Measurements from ENCODE around the gene HSBP1L1.

The HSBP1L1 gene

GRCh38 chr18:79972720-79973119 lies 8.3 kb downstream of the HSBP1L1 start:
- no peak for DNase-seq
- Mint-ChIP-seq H3K27me3 (no peaks in the 10 kb centered on the region), H3K4me3 (no peak overlapping the region), H3K27ac (no peak overlapping the region), H3K9me3 (no peaks in the 10 kb centered on the region), H3K4me1 (ENCODE audit: low read depth) (peaks cover 7% of the 10 kb centered on the region), H3K36me3 (ENCODE audit: low read depth) (peaks cover 87% of the 10 kb centered on the region)

- no peak overlapping the region for H3K4me3 Mint-ChIP-seq
- no peak for DNase-seq
- H3K27me3 Mint-ChIP-seq = no peaks in the 10 kb centered on the region
- peaks cover 87% of the 10 kb centered on the region for H3K36me3 Mint-ChIP-seq (ENCODE audit: low read depth)
- H3K4me1 Mint-ChIP-seq (ENCODE audit: low read depth) = peaks cover 12% of the 10 kb centered on the region
- no peak overlapping the region for H3K27ac Mint-ChIP-seq
- H3K9me3 Mint-ChIP-seq = no peaks in the 10 kb centered on the region
Observed at GRCh38 chr18:79973517-79973916, 9.1 kb downstream of the HSBP1L1 start.

GRCh38 chr18:79974025-79974654 lies 9.7 kb downstream of the HSBP1L1 start:
- H3K36me3 Mint-ChIP-seq (ENCODE audit: low read depth) = peaks cover 89% of the 10 kb centered on the region
- H3K9me3 Mint-ChIP-seq = no peaks in the 10 kb centered on the region
- no peak for DNase-seq
- no peaks in the 10 kb centered on the region for H3K27me3 Mint-ChIP-seq
- H3K4me3 Mint-ChIP-seq = no peak overlapping the region
- H3K27ac Mint-ChIP-seq = peak overlapping the region; percentile 14
- H3K4me1 Mint-ChIP-seq (ENCODE audit: low read depth) = peaks cover 14% of the 10 kb centered on the region

- no peak overlapping the region for H3K4me3 Mint-ChIP-seq
- no peak for DNase-seq
- H3K27me3 Mint-ChIP-seq = no peaks in the 10 kb centered on the region
- H3K9me3 Mint-ChIP-seq = no peaks in the 10 kb centered on the region
- H3K27ac Mint-ChIP-seq = peak overlapping the region; percentile 37
- H3K36me3 Mint-ChIP-seq (ENCODE audit: low read depth) = peaks cover 91% of the 10 kb centered on the region
- H3K4me1 Mint-ChIP-seq (ENCODE audit: low read depth) = peaks cover 21% of the 10 kb centered on the region
Observed at GRCh38 chr18:79975043-79975442, 10.6 kb downstream of the HSBP1L1 start.

- Mint-ChIP-seq H3K27ac (peak overlapping the region; percentile 81), H3K4me1 (ENCODE audit: low read depth) (peaks cover 30% of the 10 kb centered on the region), H3K9me3 (no peaks in the 10 kb centered on the region), H3K4me3 (no peak overlapping the region), H3K27me3 (no peaks in the 10 kb centered on the region), H3K36me3 (ENCODE audit: low read depth) (peaks cover 89% of the 10 kb centered on the region)
- no peak for DNase-seq
Observed at GRCh38 chr18:79975985-79976680, 11.7 kb downstream of the HSBP1L1 start.

GRCh38 chr18:79979843-79980242 lies 15.4 kb downstream of the HSBP1L1 start:
- no peak for DNase-seq
- Mint-ChIP-seq H3K9me3 (no peaks in the 10 kb centered on the region), H3K4me1 (ENCODE audit: low read depth) (peaks cover 64% of the 10 kb centered on the region), H3K27ac (peak overlapping the region; percentile 65), H3K27me3 (no peaks in the 10 kb centered on the region), H3K36me3 (ENCODE audit: low read depth) (peaks cover 85% of the 10 kb centered on the region), H3K4me3 (no peak overlapping the region)

- H3K36me3 Mint-ChIP-seq (ENCODE audit: low read depth) = peaks cover 85% of the 10 kb centered on the region
- H3K27ac Mint-ChIP-seq = no peak overlapping the region
- H3K4me1 Mint-ChIP-seq (ENCODE audit: low read depth) = peaks cover 71% of the 10 kb centered on the region
Observed at GRCh38 chr18:79980585-79980984, 16.1 kb downstream of the HSBP1L1 start.

GRCh38 chr18:79982736-79983135 lies 18.3 kb downstream of the HSBP1L1 start:
- Mint-ChIP-seq H3K36me3 (ENCODE audit: low read depth) (peaks cover 85% of the 10 kb centered on the region), H3K4me1 (ENCODE audit: low read depth) (peaks cover 83% of the 10 kb centered on the region), H3K27me3 (no peaks in the 10 kb centered on the region), H3K9me3 (no peaks in the 10 kb centered on the region), H3K4me3 (no peak overlapping the region), H3K27ac (peak overlapping the region; percentile 72)
- DNase-seq = no peak

More at GRCh38 chr18:79980585-79980984, 16.1 kb downstream of the HSBP1L1 start:
- Mint-ChIP-seq H3K9me3 (no peaks in the 10 kb centered on the region), H3K4me3 (no peak overlapping the region), H3K27me3 (no peaks in the 10 kb centered on the region)
- DNase-seq = no peak

GRCh38 chr18:79983253-79983652 lies 18.8 kb downstream of the HSBP1L1 start:
- Mint-ChIP-seq H3K9me3 (no peaks in the 10 kb centered on the region), H3K27ac (peak overlapping the region; percentile 72), H3K27me3 (no peaks in the 10 kb centered on the region), H3K4me3 (no peak overlapping the region), H3K4me1 (ENCODE audit: low read depth) (peaks cover 78% of the 10 kb centered on the region), H3K36me3 (ENCODE audit: low read depth) (peaks cover 82% of the 10 kb centered on the region)
- DNase-seq = no peak

- Mint-ChIP-seq H3K27me3 (no peaks in the 10 kb centered on the region), H3K4me1 (ENCODE audit: low read depth) (peaks cover 78% of the 10 kb centered on the region), H3K36me3 (ENCODE audit: low read depth) (peaks cover 83% of the 10 kb centered on the region), H3K4me3 (peak overlapping the region; percentile 58), H3K27ac (peak overlapping the region; percentile 72), H3K9me3 (no peaks in the 10 kb centered on the region)
- no peak for DNase-seq
Observed at GRCh38 chr18:79983793-79984192, 19.4 kb downstream of the HSBP1L1 start.

- peaks cover 69% of the 10 kb centered on the region for H3K4me1 Mint-ChIP-seq (ENCODE audit: low read depth)
- no peaks in the 10 kb centered on the region for H3K27me3 Mint-ChIP-seq
- H3K27ac Mint-ChIP-seq = peak overlapping the region; percentile 42
- no peak for DNase-seq
- H3K4me3 Mint-ChIP-seq = peak overlapping the region; percentile 58
- H3K36me3 Mint-ChIP-seq (ENCODE audit: low read depth) = peaks cover 72% of the 10 kb centered on the region
- H3K9me3 Mint-ChIP-seq = no peaks in the 10 kb centered on the region
Observed at GRCh38 chr18:79985172-79985571, 20.7 kb downstream of the HSBP1L1 start.

GRCh38 chr18:79986726-79987125 lies 22.3 kb downstream of the HSBP1L1 start:
- Mint-ChIP-seq H3K27me3 (no peaks in the 10 kb centered on the region), H3K36me3 (ENCODE audit: low read depth) (peaks cover 63% of the 10 kb centered on the region), H3K27ac (peak overlapping the region; percentile 95), H3K4me3 (peak overlapping the region; percentile 94), H3K9me3 (no peaks in the 10 kb centered on the region), H3K4me1 (ENCODE audit: low read depth) (peaks cover 58% of the 10 kb centered on the region)
- DNase-seq = no peak

- Mint-ChIP-seq H3K9me3 (no peaks in the 10 kb centered on the region), H3K27me3 (no peaks in the 10 kb centered on the region), H3K4me1 (ENCODE audit: low read depth) (peaks cover 50% of the 10 kb centered on the region)
Observed at GRCh38 chr18:79987566-79987965, 23.1 kb downstream of the HSBP1L1 start.

GRCh38 chr18:79988071-79988450 lies 23.6 kb downstream of the HSBP1L1 start:
- H3K27ac Mint-ChIP-seq = peak overlapping the region; percentile 95
- no peaks in the 10 kb centered on the region for H3K9me3 Mint-ChIP-seq
- peaks cover 51% of the 10 kb centered on the region for H3K36me3 Mint-ChIP-seq (ENCODE audit: low read depth)
- peaks cover 45% of the 10 kb centered on the region for H3K4me1 Mint-ChIP-seq (ENCODE audit: low read depth)
- no peaks in the 10 kb centered on the region for H3K27me3 Mint-ChIP-seq
- DNase-seq = no peak
- H3K4me3 Mint-ChIP-seq = peak overlapping the region; percentile 94

More at GRCh38 chr18:79987566-79987965, 23.1 kb downstream of the HSBP1L1 start:
- Mint-ChIP-seq H3K36me3 (ENCODE audit: low read depth) (peaks cover 55% of the 10 kb centered on the region), H3K27ac (peak overlapping the region; percentile 95), H3K4me3 (peak overlapping the region; percentile 94)
- DNase-seq = no peak

- H3K9me3 Mint-ChIP-seq = no peaks in the 10 kb centered on the region
- H3K4me1 Mint-ChIP-seq (ENCODE audit: low read depth) = peaks cover 39% of the 10 kb centered on the region
- H3K27me3 Mint-ChIP-seq = no peaks in the 10 kb centered on the region
- peaks cover 45% of the 10 kb centered on the region for H3K36me3 Mint-ChIP-seq (ENCODE audit: low read depth)
- peak; percentile 91 for DNase-seq
- peak within 1 kb of the TSS; percentile 94 for H3K4me3 Mint-ChIP-seq
- peak within 1 kb of the TSS; percentile 95 for H3K27ac Mint-ChIP-seq
Observed at GRCh38 chr18:79988451-79989194, 24.2 kb downstream of the HSBP1L1 start, which contains the start of gene TXNL4A. TSS of gene TXNL4A (minus strand) at chr18:79988563. CDS start at chr18:79988392, 171 bp downstream.
